ENCODE results near the gene ALG14.

ALG14 gene

DNA sequence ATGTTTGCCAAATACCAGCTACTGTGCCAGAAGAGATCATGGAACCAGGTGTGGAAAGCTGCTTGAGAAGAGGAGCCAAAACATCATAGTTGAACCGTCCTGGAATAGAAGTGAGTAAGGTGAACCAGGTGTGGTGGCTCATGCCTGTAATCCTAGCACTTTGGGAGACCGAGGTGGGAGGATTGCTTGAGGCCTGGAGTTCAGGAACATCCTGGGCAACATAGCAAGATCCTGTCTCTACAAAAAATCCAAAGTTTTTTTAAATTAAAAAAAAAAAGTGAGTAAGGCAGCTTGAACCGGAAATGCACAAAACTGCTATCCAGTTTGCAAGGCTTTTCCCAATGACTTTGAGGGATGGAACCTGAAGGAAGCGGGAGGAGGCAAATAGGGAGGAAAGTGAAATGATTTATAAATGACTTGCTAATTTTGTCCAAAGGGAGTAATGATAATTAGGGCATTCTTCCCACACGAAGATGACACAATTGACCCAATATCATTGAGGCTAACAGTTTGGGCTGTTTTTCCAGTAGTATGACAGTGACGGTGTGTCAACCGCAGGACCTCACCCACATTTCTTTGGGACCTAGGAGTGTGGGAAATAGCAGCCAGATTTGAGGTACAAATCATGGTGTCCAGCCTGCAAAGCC is 144.3 kb downstream of the ALG14 start:
- no peaks in the 10 kb centered on the region for H3K79me2 ChIP-seq (ENCODE audit: insufficient read depth, low read length)
- H2AFZ ChIP-seq (ENCODE audit: low read depth, low read length, severe bottlenecking), result no peak overlapping the region
- no peaks in the 10 kb centered on the region for H4K20me1 ChIP-seq (ENCODE audit: low read depth, low read length)
- no peak overlapping the region for H3K27ac ChIP-seq (ENCODE audit: low read depth, low read length)
- no peak overlapping the region for H3K4me3 ChIP-seq (ENCODE audit: insufficient read depth, low read length, poor library complexity, severe bottlenecking)
- no peaks in the 10 kb centered on the region for H3K27me3 ChIP-seq (ENCODE audit: low read length)
- no peaks in the 10 kb centered on the region for H3F3A ChIP-seq (ENCODE audit: insufficient read depth)
- H3K9ac ChIP-seq (ENCODE audit: low read length), result no peak overlapping the region
- no peaks in the 10 kb centered on the region for H3K9me3 ChIP-seq (ENCODE audit: insufficient read depth, low read length)
- H3K36me3 ChIP-seq (ENCODE audit: low read length), result no peaks in the 10 kb centered on the region
- no peaks in the 10 kb centered on the region for H3K9me2 ChIP-seq (replicated peaks; ENCODE audit: insufficient read depth, low read length)
- TF ChIP-seq EZH2phosphoT487 (conservative IDR thresholded peaks at IDR 0.05; ENCODE audit: low read length), result no peak
- TF ChIP-seq, protein P1, sequence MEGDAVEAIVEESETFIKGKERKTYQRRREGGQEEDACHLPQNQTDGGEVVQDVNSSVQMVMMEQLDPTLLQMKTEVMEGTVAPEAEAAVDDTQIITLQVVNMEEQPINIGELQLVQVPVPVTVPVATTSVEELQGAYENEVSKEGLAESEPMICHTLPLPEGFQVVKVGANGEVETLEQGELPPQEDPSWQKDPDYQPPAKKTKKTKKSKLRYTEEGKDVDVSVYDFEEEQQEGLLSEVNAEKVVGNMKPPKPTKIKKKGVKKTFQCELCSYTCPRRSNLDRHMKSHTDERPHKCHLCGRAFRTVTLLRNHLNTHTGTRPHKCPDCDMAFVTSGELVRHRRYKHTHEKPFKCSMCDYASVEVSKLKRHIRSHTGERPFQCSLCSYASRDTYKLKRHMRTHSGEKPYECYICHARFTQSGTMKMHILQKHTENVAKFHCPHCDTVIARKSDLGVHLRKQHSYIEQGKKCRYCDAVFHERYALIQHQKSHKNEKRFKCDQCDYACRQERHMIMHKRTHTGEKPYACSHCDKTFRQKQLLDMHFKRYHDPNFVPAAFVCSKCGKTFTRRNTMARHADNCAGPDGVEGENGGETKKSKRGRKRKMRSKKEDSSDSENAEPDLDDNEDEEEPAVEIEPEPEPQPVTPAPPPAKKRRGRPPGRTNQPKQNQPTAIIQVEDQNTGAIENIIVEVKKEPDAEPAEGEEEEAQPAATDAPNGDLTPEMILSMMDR (IDR thresholded peaks at IDR 0.05; ENCODE audit: insufficient read depth, low read length, poor library complexity, severe bottlenecking), result no peak
- H3K4me2 ChIP-seq (ENCODE audit: low read depth, low read length, poor library complexity, severe bottlenecking), result no peak overlapping the region

DNA sequence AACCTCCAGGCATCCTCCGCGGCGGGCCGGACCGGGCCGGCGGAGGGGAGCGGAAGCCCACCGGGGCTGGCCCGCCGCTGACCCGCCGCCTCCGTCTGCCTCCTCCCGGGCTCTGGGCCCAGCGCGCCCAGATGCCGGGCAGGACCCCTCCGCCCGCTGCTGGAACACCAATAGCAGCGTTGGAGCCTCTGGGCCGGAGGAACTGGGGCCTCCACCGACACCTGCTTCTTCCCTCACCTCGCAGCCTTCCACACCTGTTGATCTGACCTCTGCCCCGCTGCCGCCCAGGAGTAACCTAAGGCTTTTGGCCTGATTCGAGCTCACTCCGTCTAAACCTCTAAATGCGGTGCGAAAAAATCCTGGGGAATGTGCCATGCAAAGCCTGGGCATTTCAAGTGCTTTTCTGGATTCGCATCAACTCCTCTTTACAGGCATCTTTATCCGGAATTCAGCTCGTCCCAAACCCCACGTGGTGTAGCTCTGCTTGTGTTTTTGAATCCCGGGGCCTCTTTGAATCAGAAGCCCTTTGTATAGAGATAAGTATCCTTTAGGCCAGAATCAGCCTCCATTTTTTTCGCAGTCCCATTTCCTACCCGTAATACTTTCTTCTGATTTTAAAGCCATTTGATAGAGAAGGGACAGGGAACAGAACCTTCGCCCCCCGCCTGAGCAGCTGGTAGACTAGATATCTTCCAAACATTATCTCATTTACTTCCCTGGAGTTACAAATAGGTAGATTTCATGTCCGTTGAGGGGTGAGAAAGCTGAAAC is 145.2 kb downstream of the ALG14 start:
- Histone ChIP-seq H3K4me2 (ENCODE audit: low read depth, low read length, poor library complexity, severe bottlenecking) (no peak overlapping the region), H3K9me2 (replicated peaks; ENCODE audit: insufficient read depth, low read length) (no peaks in the 10 kb centered on the region), H3K9ac (ENCODE audit: low read length) (no peak overlapping the region), H3K4me3 (ENCODE audit: insufficient read depth, low read length, poor library complexity, severe bottlenecking) (no peak overlapping the region), H2AFZ (ENCODE audit: low read depth, low read length, severe bottlenecking) (no peak overlapping the region), H3K27ac (ENCODE audit: low read depth, low read length) (no peak overlapping the region), H3F3A (ENCODE audit: insufficient read depth) (no peaks in the 10 kb centered on the region), H3K36me3 (ENCODE audit: low read length) (no peaks in the 10 kb centered on the region), H3K27me3 (ENCODE audit: low read length) (no peaks in the 10 kb centered on the region), H3K79me2 (ENCODE audit: insufficient read depth, low read length) (no peaks in the 10 kb centered on the region), H3K9me3 (ENCODE audit: insufficient read depth, low read length) (no peaks in the 10 kb centered on the region), H4K20me1 (ENCODE audit: low read depth, low read length) (no peaks in the 10 kb centered on the region)
- TF ChIP-seq EZH2phosphoT487 (conservative IDR thresholded peaks at IDR 0.05; ENCODE audit: low read length), result no peak
- TF ChIP-seq, protein P1 (IDR thresholded peaks at IDR 0.05; ENCODE audit: insufficient read depth, low read length, poor library complexity, severe bottlenecking), result no peak

DNA sequence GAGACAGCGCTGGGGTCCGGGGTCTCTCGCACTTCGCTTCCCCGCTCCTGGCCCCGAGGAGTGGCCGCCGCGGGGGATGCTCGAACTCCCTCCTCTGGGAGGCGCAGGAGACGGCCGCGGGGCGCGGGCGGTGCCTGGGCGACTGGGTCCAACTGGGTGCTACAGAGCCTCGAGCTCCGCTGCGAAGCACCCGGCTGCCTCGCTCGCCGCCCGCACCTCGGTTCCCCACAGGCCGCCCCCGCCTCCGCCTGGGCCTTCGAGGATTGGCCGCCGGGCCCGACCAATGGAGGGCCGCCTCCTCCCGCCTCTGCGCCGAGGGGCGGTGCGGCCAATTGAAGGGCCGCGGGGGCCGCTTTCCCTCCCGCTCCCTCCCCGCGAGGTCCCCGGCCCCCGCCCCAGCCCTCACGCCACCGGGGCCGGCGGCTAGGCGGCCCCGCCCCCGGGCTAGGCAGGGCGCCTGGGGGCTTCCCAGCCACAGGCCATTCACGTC is 145.8 kb downstream of the ALG14 start, which contains the start of gene CNN3:
CNN3 (minus strand) TSS at position 196 of the 490 bp plus-strand sequence. CDS start 216 bp downstream, outside the sequence.
- H3K36me3 ChIP-seq (ENCODE audit: low read length), result no peaks in the 10 kb centered on the region
- H3K4me2 ChIP-seq (ENCODE audit: low read depth, low read length, poor library complexity, severe bottlenecking), result no peak within 1 kb of the TSS
- H3K27me3 ChIP-seq (ENCODE audit: low read length), result no peaks in the 10 kb centered on the region
- no peaks in the 10 kb centered on the region for H3K9me3 ChIP-seq (ENCODE audit: insufficient read depth, low read length)
- H3F3A ChIP-seq (ENCODE audit: insufficient read depth), result no peaks in the 10 kb centered on the region
- no peak within 1 kb of the TSS for H2AFZ ChIP-seq (ENCODE audit: low read depth, low read length, severe bottlenecking)
- TF ChIP-seq, protein P1 (IDR thresholded peaks at IDR 0.05; ENCODE audit: insufficient read depth, low read length, poor library complexity, severe bottlenecking), result no peak
- no peak for TF ChIP-seq EZH2phosphoT487 (conservative IDR thresholded peaks at IDR 0.05; ENCODE audit: low read length)
- H3K4me3 ChIP-seq (ENCODE audit: insufficient read depth, low read length, poor library complexity, severe bottlenecking), result no peak within 1 kb of the TSS
- no peaks in the 10 kb centered on the region for H4K20me1 ChIP-seq (ENCODE audit: low read depth, low read length)
- H3K79me2 ChIP-seq (ENCODE audit: insufficient read depth, low read length), result no peaks in the 10 kb centered on the region
- H3K9ac ChIP-seq (ENCODE audit: low read length), result no peak within 1 kb of the TSS
- no peak within 1 kb of the TSS for H3K27ac ChIP-seq (ENCODE audit: low read depth, low read length)
- H3K9me2 ChIP-seq (replicated peaks; ENCODE audit: insufficient read depth, low read length), result no peaks in the 10 kb centered on the region
